Caco-2 (cell line): ENCODE results near the gene NOXO1. TPM values are rescaled to one million over a fixed set of nuclear protein-coding genes. Genes with fewer than 3 reads are reported as not detected.

Experiments
- BruUV-seq: library from RNA; stranded (reverse); fragments of 400-500 nt; replicated peaks from 2 replicates; lab custom pipeline; 2021; lab: Mats Ljungman, UMichigan
- CTCF ChIA-PET: fragments of 300-600 bp; sonication (Branson Sonifier 250); formaldehyde crosslinking; loops from one replicate; lab custom pipeline; 2022; ENCODE audit warnings: antibody characterized with exemption; lab: Charles Lee
- POLR2A ChIA-PET: fragments of 300-600 bp; sonication (Branson Sonifier 250); formaldehyde crosslinking; loops from one replicate; lab custom pipeline; 2022; ENCODE audit warnings: antibody characterized with exemption; lab: Charles Lee
- DNase-seq, 2 experiments: peaks; one replicate each; pipeline versions ENCODE4 v3.0.0 to v3.0.0-alpha.2; 2020 to 2022
- H3K27me3 ChIP-seq: replicated peaks from 2 replicates; pipeline ENCODE4 v1.6.0; 2011; ENCODE audit warnings: low read length; ENCODE audit not compliant: control insufficient read depth, insufficient read depth
- H3K36me3 ChIP-seq: 2 replicates; pipeline ENCODE4 v1.5.1; 2011; ENCODE audit warnings: low read length; ENCODE audit not compliant: control insufficient read depth, insufficient read depth
- H3K4me1 ChIP-seq: fragments of 250-450 bp; sonication (Bioruptor Pico); 2 replicates; pipeline ENCODE4 v1.5.1; 2020; ENCODE audit warnings: mild to moderate bottlenecking
- H3K4me3 ChIP-seq: 2 replicates; pipeline ENCODE4 v1.5.1; 2011; ENCODE audit warnings: low read depth, mild to moderate bottlenecking, control low read depth, low read length
- H3K9me3 ChIP-seq: fragments of 250-450 bp; sonication (Bioruptor Pico); 2 replicates; pipeline ENCODE4 v1.5.1; 2020; ENCODE audit warnings: mild to moderate bottlenecking, moderate library complexity
- H3K27ac Mint-ChIP-seq: one replicate; pipeline ENCODE4 v1.8.0; 2022; ENCODE audit warnings: mixed read lengths; ENCODE audit not compliant: unreplicated experiment
- H3K27me3 Mint-ChIP-seq: one replicate; pipeline ENCODE4 v1.8.0; 2022; ENCODE audit warnings: mixed read lengths; ENCODE audit not compliant: insufficient read depth, unreplicated experiment
- H3K36me3 Mint-ChIP-seq: one replicate; pipeline ENCODE4 v1.8.0; 2022; ENCODE audit warnings: mild to moderate bottlenecking, mixed read lengths; ENCODE audit not compliant: insufficient read depth, unreplicated experiment
- H3K4me1 Mint-ChIP-seq: one replicate; pipeline ENCODE4 v1.8.0; 2022; ENCODE audit warnings: low read depth, mixed read lengths; ENCODE audit not compliant: unreplicated experiment
- H3K4me3 Mint-ChIP-seq: one replicate; pipeline ENCODE4 v1.8.0; 2022; ENCODE audit warnings: mild to moderate bottlenecking, moderate library complexity, mixed read lengths; ENCODE audit not compliant: unreplicated experiment
- H3K9me3 Mint-ChIP-seq: one replicate; pipeline ENCODE4 v1.8.0; 2022; ENCODE audit warnings: mixed read lengths; ENCODE audit not compliant: unreplicated experiment
- intact Hi-C: fragments of 100-400 bp; cut with micrococcal nuclease; formaldehyde crosslinking; loops from one replicate; pipeline ENCODE4 v1.10.0; 2022; ENCODE audit not compliant: unreplicated experiment
- total RNA-seq: library from RNA; stranded (reverse); gene quantifications from 2 replicates; pipeline ENCODE4 v1.2.3, GENCODE V29; 2022
- TF ChIP-seq, protein P1 (sequence below), 2 experiments: fragments of 200-600 bp in 1 of 2; IDR thresholded peaks; 1 replicate in 1 of 2; 2 replicates in 1 of 2; pipeline versions ENCODE4 v1.5.1 to v1.8.0; 2011 to 2022; ENCODE audit warnings: antibody characterized with exemption in 1 of 2, control low read depth in 1 of 2, inconsistent platforms in 1 of 2, low read depth in 1 of 2, low read length in 1 of 2, mild to moderate bottlenecking in 1 of 2, moderate library complexity in 1 of 2; ENCODE audit not compliant: insufficient read depth in 1 of 2, severe bottlenecking in 1 of 2, unreplicated experiment in 1 of 2

Gene NOXO1
- total RNA-seq, 1 experiment from 2014 or later: 1.1 TPM

DNA sequence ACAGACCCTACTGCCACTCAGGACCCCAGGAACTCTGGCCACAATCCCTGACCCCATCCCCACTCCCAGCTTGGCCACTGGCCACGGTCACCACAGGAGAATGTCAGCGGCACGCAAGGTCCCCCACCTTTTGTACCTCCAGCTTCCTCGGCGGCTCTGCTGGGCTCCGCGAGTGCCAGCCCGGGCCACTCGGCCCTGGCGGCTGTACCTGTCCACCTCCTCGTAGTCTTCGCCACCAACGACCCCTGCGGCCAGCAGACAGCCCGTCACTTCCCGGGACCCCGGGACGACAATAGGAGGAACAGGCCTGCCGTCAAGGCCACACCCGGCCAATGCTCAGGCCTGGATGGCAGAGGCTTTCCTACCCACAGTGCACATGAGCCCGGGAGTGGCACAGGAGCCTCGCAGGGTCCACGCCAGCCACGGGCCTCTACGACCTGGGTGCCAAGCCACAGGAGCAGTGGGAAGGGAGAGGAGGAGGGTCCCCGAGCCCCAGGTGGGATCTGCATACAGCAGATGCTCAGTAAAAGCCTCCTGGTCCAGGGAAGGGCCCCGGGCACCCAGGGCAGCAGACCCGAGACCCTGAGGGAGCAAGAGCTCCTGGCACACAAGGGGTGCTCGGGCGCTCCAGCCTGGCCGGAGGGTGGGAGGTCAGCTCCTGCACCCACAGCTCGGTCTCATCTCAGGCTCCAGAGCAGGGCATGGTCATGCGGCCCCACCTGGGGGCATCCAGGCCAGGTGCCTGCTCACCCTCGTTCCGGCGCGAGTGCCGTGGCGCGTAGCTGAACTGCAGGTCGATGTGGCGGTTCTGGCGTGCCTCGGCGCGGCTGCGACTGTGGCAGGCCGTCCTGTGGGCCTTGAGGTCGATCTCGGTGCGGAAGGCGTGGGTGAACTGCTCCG, 20.4 kb upstream of the NOXO1 start:
- Histone ChIP-seq H3K36me3 (peaks cover 2% of the 10 kb centered on the region), H3K27me3 (no peaks in the 10 kb centered on the region), H3K4me3 (no peak overlapping the region), H3K4me1 (no peaks in the 10 kb centered on the region), H3K9me3 (no peaks in the 10 kb centered on the region)
- POLR2A ChIA-PET: interaction anchor here (0.5 kb wide), 1 partner anchor 234 kb away, joined by 9 read pairs; no protein-coding TSS in a partner anchor
- no peak for DNase-seq
- intact Hi-C loops: no loop called here
- Mint-ChIP-seq H3K27me3 (no peaks in the 10 kb centered on the region), H3K4me1 (peaks cover 5% of the 10 kb centered on the region), H3K4me3 (no peak overlapping the region), H3K27ac (no peak overlapping the region), H3K9me3 (no peaks in the 10 kb centered on the region), H3K36me3 (peaks cover 59% of the 10 kb centered on the region)
- TF ChIP-seq, protein P1, sequence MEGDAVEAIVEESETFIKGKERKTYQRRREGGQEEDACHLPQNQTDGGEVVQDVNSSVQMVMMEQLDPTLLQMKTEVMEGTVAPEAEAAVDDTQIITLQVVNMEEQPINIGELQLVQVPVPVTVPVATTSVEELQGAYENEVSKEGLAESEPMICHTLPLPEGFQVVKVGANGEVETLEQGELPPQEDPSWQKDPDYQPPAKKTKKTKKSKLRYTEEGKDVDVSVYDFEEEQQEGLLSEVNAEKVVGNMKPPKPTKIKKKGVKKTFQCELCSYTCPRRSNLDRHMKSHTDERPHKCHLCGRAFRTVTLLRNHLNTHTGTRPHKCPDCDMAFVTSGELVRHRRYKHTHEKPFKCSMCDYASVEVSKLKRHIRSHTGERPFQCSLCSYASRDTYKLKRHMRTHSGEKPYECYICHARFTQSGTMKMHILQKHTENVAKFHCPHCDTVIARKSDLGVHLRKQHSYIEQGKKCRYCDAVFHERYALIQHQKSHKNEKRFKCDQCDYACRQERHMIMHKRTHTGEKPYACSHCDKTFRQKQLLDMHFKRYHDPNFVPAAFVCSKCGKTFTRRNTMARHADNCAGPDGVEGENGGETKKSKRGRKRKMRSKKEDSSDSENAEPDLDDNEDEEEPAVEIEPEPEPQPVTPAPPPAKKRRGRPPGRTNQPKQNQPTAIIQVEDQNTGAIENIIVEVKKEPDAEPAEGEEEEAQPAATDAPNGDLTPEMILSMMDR (IDR thresholded peaks at IDR 0.05; ENCODE audit: insufficient read depth in 1 of 2, low read depth in 1 of 2, low read length in 1 of 2, severe bottlenecking in 1 of 2, unreplicated experiment in 1 of 2): no peak
- CTCF ChIA-PET: no interaction called here
- no TSS peak for BruUV-seq

GRCh38 chr16:2001035-2001434, 19.8 kb upstream of the NOXO1 start:
- no peaks in the 10 kb centered on the region for H3K27me3 Mint-ChIP-seq
- H3K4me1 Mint-ChIP-seq: peaks cover 3% of the 10 kb centered on the region
- peaks cover 56% of the 10 kb centered on the region for H3K36me3 Mint-ChIP-seq
- POLR2A ChIA-PET: no interaction called here
- Histone ChIP-seq H3K27me3 (no peaks in the 10 kb centered on the region), H3K36me3 (peaks cover 2% of the 10 kb centered on the region; the same call in 1 of the 2 replicates), H3K4me1 (no peaks in the 10 kb centered on the region), H3K9me3 (no peaks in the 10 kb centered on the region), H3K4me3 (no peak overlapping the region)
- DNase-seq: no peak
- no peak overlapping the region for H3K4me3 Mint-ChIP-seq
- intact Hi-C loops: no loop called here
- no TSS peak for BruUV-seq
- TF ChIP-seq, protein P1 (IDR thresholded peaks at IDR 0.05; ENCODE audit: insufficient read depth in 1 of 2, low read depth in 1 of 2, low read length in 1 of 2, severe bottlenecking in 1 of 2, unreplicated experiment in 1 of 2): no peak
- H3K27ac Mint-ChIP-seq: no peak overlapping the region
- H3K9me3 Mint-ChIP-seq: no peaks in the 10 kb centered on the region
- CTCF ChIA-PET: no interaction called here

DNA sequence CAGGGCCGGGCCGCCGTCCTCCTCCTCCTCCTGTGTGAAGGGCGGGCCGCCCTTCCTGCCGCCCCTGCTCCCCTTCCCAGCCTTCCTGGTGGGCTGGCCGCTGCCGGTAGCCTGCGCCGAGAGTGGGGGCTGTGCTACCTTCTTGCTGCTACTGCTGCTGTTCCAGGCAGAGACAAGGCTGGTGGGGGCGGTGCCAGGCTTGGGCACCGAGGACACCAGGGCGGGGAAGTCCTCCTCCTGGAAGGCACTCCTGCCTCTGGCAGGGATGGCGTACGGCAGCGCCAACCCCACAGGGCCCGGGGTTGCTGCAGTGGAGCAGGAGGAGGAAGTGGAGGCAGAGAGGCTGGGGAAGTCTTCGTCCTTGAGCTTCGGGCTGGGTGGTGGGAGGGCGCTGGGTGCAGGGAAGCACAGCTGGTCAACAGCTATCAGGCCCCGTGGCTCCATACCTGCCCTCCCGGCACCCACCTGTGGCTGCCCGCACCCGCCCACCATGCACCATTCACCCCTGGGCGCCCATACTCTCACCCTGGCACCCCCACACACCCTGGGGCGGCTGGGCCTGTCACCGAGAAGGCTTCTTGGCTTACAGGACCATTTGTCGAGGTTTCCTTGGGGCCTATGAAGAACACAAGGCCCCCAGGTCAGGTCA, 18.7 kb upstream of the NOXO1 start:
- H3K27me3 Mint-ChIP-seq: no peaks in the 10 kb centered on the region
- CTCF ChIA-PET: no interaction called here
- no TSS peak for BruUV-seq

More for the DNA sequence above, 18.7 kb upstream of the NOXO1 start:
- Histone ChIP-seq H3K36me3 (peaks cover 2% of the 10 kb centered on the region; the same call in 1 of the 2 replicates), H3K9me3 (no peaks in the 10 kb centered on the region), H3K4me1 (no peaks in the 10 kb centered on the region), H3K27me3 (no peaks in the 10 kb centered on the region), H3K4me3 (no peak overlapping the region)
- intact Hi-C loops: no loop called here
- Mint-ChIP-seq H3K4me3 (no peak overlapping the region), H3K27ac (no peak overlapping the region), H3K9me3 (no peaks in the 10 kb centered on the region), H3K36me3 (peaks cover 58% of the 10 kb centered on the region), H3K4me1 (no peaks in the 10 kb centered on the region)
- POLR2A ChIA-PET: no interaction called here
- TF ChIP-seq, protein P1 (IDR thresholded peaks at IDR 0.05; ENCODE audit: insufficient read depth in 1 of 2, low read depth in 1 of 2, low read length in 1 of 2, severe bottlenecking in 1 of 2, unreplicated experiment in 1 of 2): no peak
- no peak for DNase-seq
